Measurements from ENCODE around the gene R3HDM4.
"Not testable (repeated sequence)": the region's sequence is repeated elsewhere in the genome, so short reads cannot be mapped to it uniquely, and the experiment has no call there.

The R3HDM4 gene

DNA sequence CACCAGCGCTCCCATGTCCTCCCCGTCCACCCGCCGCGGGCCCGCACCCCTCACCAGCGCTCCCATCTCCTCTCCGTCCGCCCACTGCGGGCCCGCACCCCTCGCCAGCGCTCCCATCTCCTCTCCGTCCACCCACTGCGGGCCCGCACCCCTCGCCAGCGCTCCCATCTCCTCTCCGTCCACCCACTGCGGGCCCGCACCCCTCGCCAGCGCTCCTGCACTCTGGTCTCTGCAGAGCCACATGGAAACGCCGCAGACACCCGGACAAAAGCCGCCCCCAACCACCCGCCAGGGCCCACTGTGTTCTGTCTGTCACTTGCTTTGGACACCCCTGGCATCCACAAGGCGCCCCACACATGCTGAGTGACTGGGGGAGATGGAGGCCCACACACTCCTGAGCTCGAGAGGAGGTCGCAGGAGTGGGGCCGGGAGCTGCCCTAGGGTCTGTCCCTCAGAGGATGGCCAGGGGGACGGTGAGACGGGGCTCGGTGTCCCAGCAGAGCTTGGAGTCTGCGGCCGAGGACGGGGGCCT is 46.2 kb downstream of the R3HDM4 start:
- in situ Hi-C loops (cut with MboI; ENCODE audit: low sequenced_read_pairs), result loop anchor here (25.0 kb wide), 1 partner anchor 120 kb away; the partner anchor contains the start of gene WDR18

DNA sequence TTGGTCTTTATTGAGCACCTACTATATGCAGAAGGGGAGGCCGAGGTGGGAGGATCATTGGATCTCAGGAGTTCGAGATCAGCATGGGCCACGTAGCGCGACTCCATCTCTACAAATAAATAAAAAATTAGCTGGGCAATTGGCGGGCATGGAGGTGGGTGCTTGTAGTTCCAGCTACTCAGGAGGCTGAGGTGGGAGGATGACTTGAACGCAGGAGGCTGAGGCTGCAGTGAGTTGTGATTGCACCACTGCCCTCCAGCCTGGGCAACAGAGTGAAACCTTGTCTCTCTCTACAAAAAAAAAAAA is 49.8 kb downstream of the R3HDM4 start:
- in situ Hi-C loops (cut with MboI; ENCODE audit: low sequenced_read_pairs), result loop anchor here (25.0 kb wide), 1 partner anchor 124 kb away; the partner anchor contains the start of gene WDR18

DNA sequence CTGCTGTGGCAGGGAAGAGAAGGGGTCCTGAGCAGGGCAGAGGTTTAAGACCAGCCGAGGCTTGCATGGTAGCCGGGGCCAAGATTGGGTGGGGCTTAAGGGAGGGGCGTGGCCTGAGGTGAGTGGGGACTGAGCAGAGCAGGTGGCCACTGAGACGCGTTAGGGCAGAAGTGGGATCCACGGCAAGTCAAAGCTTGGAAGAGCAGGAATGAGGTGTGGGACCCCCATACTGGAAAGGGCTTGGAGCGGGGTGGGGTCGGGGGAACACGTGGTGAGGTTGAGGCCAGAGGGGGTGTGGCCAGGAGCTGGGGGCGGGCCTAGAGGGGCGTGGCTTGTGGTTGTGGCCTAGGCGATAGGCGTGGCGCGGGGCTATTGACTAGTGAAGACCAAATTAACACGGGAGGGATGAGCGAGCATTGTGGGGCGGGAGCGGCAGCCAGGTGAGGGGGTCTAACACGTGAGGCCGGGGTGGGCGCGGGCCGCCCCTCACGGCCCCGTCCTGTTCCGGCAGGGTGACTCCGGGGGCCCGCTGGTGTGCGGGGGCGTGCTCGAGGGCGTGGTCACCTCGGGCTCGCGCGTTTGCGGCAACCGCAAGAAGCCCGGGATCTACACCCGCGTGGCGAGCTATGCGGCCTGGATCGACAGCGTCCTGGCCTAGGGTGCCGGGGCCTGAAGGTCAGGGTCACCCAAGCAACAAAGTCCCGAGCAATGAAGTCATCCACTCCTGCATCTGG is 50.3 kb downstream of the R3HDM4 start:
- in situ Hi-C loops (cut with MboI; ENCODE audit: low sequenced_read_pairs), result loop anchor here (25.0 kb wide), 1 partner anchor 125 kb away; the partner anchor contains the start of gene WDR18

GRCh38 chr19:861756-862580 is 51.1 kb downstream of the R3HDM4 start:
- in situ Hi-C loops (cut with MboI; ENCODE audit: low sequenced_read_pairs), result loop anchor here (25.0 kb wide), 1 partner anchor 125 kb away; the partner anchor contains the start of gene WDR18

DNA sequence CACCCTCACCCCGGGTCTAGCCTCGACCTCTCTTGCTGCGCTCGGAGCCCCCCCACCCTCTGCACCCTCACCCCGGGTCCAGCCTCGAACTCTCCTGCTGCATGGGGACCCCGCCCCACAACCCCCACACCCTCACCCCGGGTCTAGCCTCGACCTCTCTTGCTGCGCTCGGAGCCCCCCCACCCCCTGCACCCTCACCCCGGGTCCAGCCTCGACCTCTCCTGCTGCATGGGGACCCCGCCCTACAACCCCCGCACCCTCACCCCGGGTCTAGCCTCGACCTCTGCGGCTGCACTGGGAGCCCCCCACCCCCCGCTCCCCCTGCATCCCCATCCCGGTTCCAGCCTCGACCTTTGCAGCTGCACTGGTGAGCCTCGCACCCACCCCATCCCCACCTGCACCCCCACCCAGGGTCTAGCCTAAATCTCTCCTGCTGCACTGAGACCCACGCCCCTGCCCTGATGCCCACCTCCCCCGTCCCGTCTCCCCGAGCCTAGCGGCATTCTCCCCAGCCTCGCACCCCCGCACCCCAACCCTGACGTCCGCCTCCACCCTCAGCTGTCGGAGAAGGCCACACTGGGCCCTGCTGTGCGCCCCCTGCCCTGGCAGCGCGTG is 51.8 kb downstream of the R3HDM4 start:
- in situ Hi-C loops (cut with MboI; ENCODE audit: low sequenced_read_pairs), result loop anchor here (25.0 kb wide), 1 partner anchor 126 kb away; the partner anchor contains the start of gene WDR18

- in situ Hi-C loops (cut with MboI; ENCODE audit: low sequenced_read_pairs), result loop anchor here (25.0 kb wide), 1 partner anchor 128 kb away; the partner anchor contains the start of gene WDR18
Measured at GRCh38 chr19:858868-859843, 53.9 kb downstream of the R3HDM4 start, which contains the start of gene CFD. CFD (plus strand) TSS chr19:859664; CDS start chr19:859690, 26 bp downstream.

DNA sequence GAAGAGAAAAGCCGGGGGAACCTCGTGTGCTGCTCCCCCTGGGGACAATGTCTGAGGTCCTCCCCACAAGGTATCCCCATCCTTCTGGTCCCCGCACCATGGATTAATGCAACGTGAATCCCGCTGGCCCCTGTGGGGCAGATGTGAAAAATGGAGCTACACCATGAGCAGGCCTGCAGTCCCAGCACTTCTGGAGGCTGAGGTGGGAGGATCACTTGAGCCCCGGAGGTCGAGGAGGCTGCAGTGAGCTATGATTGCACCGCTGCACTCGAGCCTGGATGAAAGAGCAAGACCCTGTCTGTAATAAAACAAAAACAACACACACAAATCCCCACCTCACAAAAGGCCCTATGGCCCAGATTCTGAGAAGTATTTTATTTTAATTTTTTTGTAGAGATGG is 54.7 kb downstream of the R3HDM4 start:
- in situ Hi-C loops (cut with MboI; ENCODE audit: low sequenced_read_pairs), result loop anchor here (25.0 kb wide), 1 partner anchor 129 kb away; the partner anchor contains the start of gene WDR18

DNA sequence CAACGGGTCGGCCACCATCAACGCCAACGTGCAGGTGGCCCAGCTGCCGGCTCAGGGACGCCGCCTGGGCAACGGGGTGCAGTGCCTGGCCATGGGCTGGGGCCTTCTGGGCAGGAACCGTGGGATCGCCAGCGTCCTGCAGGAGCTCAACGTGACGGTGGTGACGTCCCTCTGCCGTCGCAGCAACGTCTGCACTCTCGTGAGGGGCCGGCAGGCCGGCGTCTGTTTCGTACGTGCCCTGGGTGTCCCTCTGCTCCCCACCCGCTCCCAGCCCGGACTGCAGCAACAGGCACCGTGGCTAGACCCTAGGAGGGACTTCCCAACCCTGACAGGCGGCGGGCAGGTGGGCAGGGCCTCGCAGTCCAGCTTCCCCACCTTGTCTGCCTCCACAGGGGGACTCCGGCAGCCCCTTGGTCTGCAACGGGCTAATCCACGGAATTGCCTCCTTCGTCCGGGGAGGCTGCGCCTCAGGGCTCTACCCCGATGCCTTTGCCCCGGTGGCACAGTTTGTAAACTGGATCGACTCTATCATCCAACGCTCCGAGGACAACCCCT is 57.4 kb downstream of the R3HDM4 start:
- in situ Hi-C loops (cut with MboI; ENCODE audit: low sequenced_read_pairs), result loop anchor here (25.0 kb wide), 1 partner anchor 132 kb away; the partner anchor contains the start of gene WDR18

DNA sequence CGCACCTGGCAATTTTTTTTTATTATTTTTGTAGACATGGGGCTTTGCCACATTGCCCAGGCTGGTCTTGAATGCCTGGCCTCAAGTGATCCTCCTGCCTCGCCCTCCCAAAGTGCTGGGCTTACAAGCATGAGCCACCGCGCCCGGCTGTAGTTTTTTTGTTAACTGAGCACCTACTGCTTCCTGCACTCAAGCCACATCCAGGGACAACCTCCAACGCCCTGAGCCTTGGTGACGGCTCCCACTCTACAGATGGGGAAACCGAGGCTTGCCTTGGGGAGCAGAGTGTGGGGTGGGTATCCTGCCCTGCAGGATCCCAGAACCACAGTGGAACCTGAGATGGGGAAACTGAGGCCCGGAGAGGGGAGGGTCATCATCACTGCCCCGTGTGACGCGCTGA is 57.9 kb downstream of the R3HDM4 start:
- in situ Hi-C loops (cut with MboI; ENCODE audit: low sequenced_read_pairs), result loop anchor here (25.0 kb wide), 1 partner anchor 132 kb away; the partner anchor contains the start of gene WDR18

DNA sequence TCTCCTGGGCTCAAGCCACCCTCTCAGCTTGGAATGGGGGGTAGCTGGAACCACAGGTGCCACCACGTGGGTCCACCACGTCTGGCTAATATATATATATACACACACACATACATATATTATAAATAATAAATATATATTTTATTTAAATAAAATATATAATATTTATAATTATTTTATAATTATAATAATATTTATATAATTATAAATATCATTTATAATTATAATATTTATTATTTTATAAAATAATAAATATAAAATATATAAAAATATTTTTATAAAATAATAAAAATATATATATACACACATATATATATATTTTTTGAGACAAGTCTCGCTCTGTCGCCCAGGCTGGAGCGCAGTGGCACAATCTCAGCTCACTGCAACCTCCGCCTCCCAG is 58.5 kb downstream of the R3HDM4 start:
- in situ Hi-C loops (cut with MboI; ENCODE audit: low sequenced_read_pairs), result loop anchor here (25.0 kb wide), 1 partner anchor 133 kb away; the partner anchor contains the start of gene WDR18

GRCh38 chr19:853614-854220 is 59.3 kb downstream of the R3HDM4 start:
- in situ Hi-C loops (cut with MboI; ENCODE audit: low sequenced_read_pairs), result loop anchor here (25.0 kb wide), 1 partner anchor 134 kb away; the partner anchor contains the start of gene WDR18

- in situ Hi-C loops (cut with MboI; ENCODE audit: low sequenced_read_pairs), result loop anchor here (25.0 kb wide), 1 partner anchor 134 kb away; the partner anchor contains the start of gene WDR18
Measured at GRCh38 chr19:853014-853585, 59.9 kb downstream of the R3HDM4 start.

GRCh38 chr19:852136-853013 is 60.6 kb downstream of the R3HDM4 start, which contains the start of gene ELANE:
ELANE (plus strand) TSS chr19:852303; CDS start chr19:852329, 26 bp downstream.
- in situ Hi-C loops (cut with MboI; ENCODE audit: low sequenced_read_pairs), result loop anchor here (25.0 kb wide), 1 partner anchor 135 kb away; the partner anchor contains the start of gene WDR18

DNA sequence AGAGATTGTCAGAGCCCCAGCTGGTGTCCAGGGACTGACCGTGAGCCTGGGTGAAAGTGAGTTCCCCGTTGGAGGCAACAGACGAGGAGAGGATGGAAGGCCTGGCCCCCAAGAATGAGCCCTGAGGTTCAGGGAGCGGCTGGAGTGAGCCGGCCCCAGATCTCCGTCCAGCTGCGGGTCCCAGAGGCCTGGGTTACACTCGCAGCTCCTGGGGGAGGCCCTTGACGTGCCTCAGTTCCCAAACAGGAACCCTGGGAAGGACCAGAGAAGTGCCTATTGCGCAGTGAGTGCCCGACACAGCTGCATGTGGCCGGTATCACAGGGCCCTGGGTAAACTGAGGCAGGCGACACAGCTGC is 62.1 kb downstream of the R3HDM4 start:
- in situ Hi-C loops (cut with MboI; ENCODE audit: low sequenced_read_pairs), result loop anchor here (25.0 kb wide), 1 partner anchor 136 kb away; the partner anchor contains the start of gene WDR18

- in situ Hi-C loops (cut with MboI; ENCODE audit: low sequenced_read_pairs), result loop anchor here (25.0 kb wide), 1 partner anchor 137 kb away; the partner anchor contains the start of gene WDR18
Measured at GRCh38 chr19:850221-850978, 62.6 kb downstream of the R3HDM4 start.

DNA sequence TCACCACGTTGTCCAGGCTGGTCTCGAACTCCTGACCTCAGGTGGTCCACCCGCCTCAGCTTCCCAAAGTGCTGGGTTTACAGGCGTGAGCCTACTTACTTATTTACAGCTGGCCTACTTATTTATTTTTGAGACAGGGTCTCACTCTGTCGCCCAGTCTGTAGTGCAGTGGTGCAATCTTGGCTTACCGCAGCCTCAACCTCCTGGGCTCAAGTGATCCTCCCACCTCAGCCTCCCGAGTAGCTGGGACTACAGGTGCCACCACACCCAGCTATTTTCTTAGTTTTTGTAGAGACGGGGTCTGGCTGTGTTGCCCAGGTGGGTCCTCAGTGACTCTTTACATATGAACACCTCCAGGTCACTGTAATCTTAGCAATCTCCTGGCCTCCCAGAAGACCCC is 63.8 kb downstream of the R3HDM4 start:
- in situ Hi-C loops (cut with MboI; ENCODE audit: low sequenced_read_pairs), result not testable (repeated sequence)
